Activated naive CD4-positive, alpha-beta T cell treated with anti-CD3 and anti-CD28 coated beads, Interleukin-2, amount 50 U/mL, for 72 hours (primary cell): Measurements from ENCODE around the gene TRIO. TPM values are rescaled to one million over a fixed set of nuclear protein-coding genes. Genes with fewer than 3 reads are reported as not detected.

Experiments
- ATAC-seq, 2 donors: fragments of 150-1000 bp; cut with Tn5 transposase; 2 replicates each; pipeline ENCODE4 v1.10.0; 2021; ENCODE audit warnings: mild to moderate bottlenecking in 2 of 2, moderate library complexity in 2 of 2
- DNase-seq, 2 donors: peaks; one replicate each; pipeline ENCODE4 v3.0.0; 2021 to 2022; ENCODE audit warnings: low spot score in 2 of 2
- H3K27ac Mint-ChIP-seq, 2 donors: one replicate each; pipeline ENCODE4 v1.8.0; 2022; ENCODE audit warnings: mild to moderate bottlenecking in 2 of 2, mixed read lengths in 2 of 2
- H3K36me3 Mint-ChIP-seq, 2 donors: one replicate each; pipeline ENCODE4 v1.8.0; 2022; ENCODE audit warnings: mixed read lengths in 2 of 2
- H3K9me3 Mint-ChIP-seq, 2 donors: one replicate each; pipeline ENCODE4 v1.8.0; 2022; ENCODE audit warnings: mixed read lengths in 2 of 2
- total RNA-seq, 2 donors: library from RNA; stranded (reverse); gene quantifications; one replicate each; pipeline ENCODE4 v1.2.3, GENCODE V29; 2022

Gene TRIO
- total RNA-seq, 2 donors from 2014 or later: 13.3 to 18.2 TPM

DNA sequence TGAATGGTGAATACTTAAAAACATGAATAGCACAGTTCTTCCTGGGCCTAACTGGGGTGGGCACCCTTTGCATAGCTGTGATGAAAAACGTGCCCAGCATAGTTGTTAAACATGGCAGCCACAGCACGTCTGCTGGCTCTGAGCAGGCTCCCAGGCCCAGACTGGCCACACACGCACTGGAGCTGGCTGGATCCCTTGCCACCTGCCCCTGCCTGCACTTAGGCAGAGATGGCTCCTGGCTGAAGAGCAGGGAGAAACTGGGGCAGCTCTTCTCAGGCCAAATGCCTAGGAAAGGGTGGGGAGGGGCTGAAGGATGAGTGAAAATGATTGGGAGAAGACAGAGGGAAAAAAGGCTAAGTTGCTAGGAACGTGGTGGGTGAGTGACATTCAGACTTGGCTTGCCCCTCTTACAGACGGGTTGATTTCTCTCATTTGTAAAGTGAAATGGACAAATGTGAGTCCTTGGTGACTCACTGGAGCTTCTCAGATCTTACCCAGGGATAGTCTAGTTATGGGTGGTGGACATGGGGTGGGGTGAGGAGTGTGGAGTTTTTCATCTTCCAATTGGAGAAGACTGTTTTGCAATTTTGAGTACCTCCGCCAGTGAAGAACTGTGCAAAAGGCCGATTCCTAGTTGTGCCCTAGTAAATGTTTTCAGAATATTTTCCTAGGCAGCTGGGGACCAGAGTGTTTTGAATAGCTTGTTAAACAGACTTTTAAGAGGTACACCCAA is 42.4 kb downstream of the TRIO start:
- no peaks in the 10 kb centered on the region for H3K36me3 Mint-ChIP-seq
- no peak overlapping the region for H3K27ac Mint-ChIP-seq
- no peak for DNase-seq
- H3K9me3 Mint-ChIP-seq: no peaks in the 10 kb centered on the region
- ATAC-seq: no peak

DNA sequence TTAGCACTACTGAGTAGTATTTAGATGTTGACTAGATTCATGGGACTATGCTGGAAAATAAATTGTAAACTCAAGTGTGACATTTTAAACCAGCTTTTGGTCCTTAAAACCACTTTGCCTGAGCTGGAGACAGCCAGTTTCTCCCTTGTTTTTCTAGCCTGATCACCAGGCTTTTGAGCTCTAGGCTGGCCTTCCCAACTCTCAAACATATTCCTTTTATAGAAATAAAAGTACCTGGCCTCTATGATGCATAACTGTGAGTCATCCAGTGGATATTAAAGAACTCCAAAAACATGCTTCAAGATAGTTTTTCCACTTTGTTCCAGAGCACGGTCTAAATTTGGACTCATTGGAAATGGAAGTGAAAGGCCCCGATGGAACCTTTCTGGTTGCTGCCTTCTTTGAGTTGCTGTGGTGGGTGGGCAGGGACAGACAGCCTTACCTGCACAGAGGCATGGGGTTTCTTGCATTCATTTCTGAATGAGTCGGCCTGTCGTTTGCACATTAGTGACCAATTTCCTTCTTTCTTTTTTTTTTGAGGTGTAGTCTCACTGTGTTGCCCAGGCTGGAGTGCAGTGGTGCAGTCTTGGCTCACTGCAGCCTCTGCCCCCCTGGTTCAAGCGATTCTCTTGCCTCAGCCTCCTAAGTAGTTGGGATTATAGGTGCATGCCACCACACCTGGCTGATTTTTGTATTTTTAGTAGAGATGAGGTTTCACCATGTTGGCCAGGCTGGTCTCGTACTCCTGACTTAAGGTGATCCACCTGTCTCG is 43.1 kb downstream of the TRIO start:
- H3K36me3 Mint-ChIP-seq: no peaks in the 10 kb centered on the region
- no peak for DNase-seq
- no peak for ATAC-seq

DNA sequence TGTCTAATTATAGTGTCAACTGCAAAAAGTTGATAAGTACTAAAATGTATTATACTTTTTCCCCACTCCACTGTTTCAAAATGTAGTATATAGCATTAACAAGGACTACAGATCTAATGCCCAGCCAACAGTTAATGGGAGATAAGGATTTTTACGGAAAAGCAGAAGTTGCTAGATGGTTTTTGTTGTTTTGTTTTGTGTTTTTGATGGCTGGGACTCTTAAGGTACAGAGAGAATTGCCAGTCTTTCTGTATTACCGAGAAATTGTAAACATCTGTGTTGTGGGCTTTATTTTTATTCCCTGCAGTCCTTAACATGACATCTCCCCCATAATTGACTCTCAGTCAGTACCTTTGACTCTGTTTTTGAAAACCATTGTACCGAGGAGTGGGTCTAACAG is 44.0 kb downstream of the TRIO start:
- ATAC-seq: no peak
- DNase-seq: no peak

More for the DNA sequence above, 43.1 kb downstream of the TRIO start:
- H3K9me3 Mint-ChIP-seq: no peaks in the 10 kb centered on the region
- H3K27ac Mint-ChIP-seq: no peak overlapping the region

DNA sequence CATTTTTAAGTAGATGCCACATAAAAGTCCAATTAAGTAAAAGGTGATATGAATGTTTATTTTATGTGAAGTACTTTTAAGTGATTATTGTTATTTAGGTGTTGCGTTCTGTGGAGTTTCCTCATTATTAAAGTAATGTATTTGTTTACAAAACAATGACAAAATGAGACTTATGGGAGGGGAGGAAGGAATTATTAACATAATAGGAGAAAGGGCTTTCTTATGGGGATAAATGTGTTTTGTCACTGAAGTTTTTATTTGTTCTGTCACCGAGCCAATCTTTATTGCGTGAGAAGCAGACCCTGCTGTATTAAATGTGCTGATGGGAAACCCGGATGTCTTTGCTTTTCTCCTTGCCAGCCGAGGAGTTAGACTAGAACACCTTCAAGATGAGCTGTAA is 44.5 kb downstream of the TRIO start:
- H3K36me3 Mint-ChIP-seq: no peaks in the 10 kb centered on the region
- DNase-seq: no peak
- H3K9me3 Mint-ChIP-seq: no peaks in the 10 kb centered on the region
- no peak overlapping the region for H3K27ac Mint-ChIP-seq
- ATAC-seq: no peak

More for the DNA sequence above, 44.0 kb downstream of the TRIO start:
- H3K36me3 Mint-ChIP-seq: no peaks in the 10 kb centered on the region
- no peak overlapping the region for H3K27ac Mint-ChIP-seq
- H3K9me3 Mint-ChIP-seq: no peaks in the 10 kb centered on the region

DNA sequence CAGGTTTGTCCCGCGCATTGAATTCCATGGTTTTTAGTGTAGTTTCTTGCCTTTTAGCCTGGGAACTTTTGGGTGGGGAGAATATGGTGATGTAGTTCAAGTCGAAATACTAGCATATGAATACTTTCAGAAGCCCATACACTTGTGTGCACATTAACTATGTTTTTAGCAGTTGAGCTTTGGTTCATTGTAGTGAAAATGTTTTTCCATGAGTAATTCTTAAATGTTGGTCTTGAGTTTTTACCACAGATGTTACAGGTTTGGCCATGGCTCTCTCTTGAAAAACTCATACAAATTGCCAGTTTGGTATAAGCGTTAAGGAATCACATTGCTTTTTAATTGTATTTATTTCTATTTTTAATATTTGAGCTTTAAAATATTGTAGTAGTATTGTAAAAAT is 45.6 kb downstream of the TRIO start:
- ATAC-seq: no peak

DNA sequence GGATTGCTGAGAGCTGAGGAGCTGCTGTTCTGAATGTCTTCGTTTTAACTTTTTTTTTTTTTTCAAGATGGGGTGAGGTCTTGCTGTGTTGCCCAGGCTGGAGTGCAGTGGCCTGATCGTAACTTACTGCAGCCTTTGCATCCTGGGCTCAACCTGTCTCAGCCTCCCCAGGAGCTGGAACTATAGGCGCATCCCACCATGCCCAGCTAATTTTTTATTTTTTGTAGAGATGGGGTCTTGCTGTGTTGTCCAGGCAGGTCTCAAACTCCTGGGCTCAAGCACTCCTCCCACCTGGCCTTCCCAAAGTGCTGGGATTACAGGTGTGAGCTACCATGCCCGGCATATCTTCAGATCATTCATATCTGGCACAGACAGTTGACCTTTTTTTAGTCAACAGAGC is 46.5 kb downstream of the TRIO start:
- no peaks in the 10 kb centered on the region for H3K36me3 Mint-ChIP-seq
- H3K9me3 Mint-ChIP-seq: no peaks in the 10 kb centered on the region
- ATAC-seq: no peak
- no peak for DNase-seq
- no peak overlapping the region for H3K27ac Mint-ChIP-seq

More for the DNA sequence above, 45.6 kb downstream of the TRIO start:
- no peak for DNase-seq
- H3K27ac Mint-ChIP-seq: no peak overlapping the region
- no peaks in the 10 kb centered on the region for H3K9me3 Mint-ChIP-seq
- no peaks in the 10 kb centered on the region for H3K36me3 Mint-ChIP-seq

DNA sequence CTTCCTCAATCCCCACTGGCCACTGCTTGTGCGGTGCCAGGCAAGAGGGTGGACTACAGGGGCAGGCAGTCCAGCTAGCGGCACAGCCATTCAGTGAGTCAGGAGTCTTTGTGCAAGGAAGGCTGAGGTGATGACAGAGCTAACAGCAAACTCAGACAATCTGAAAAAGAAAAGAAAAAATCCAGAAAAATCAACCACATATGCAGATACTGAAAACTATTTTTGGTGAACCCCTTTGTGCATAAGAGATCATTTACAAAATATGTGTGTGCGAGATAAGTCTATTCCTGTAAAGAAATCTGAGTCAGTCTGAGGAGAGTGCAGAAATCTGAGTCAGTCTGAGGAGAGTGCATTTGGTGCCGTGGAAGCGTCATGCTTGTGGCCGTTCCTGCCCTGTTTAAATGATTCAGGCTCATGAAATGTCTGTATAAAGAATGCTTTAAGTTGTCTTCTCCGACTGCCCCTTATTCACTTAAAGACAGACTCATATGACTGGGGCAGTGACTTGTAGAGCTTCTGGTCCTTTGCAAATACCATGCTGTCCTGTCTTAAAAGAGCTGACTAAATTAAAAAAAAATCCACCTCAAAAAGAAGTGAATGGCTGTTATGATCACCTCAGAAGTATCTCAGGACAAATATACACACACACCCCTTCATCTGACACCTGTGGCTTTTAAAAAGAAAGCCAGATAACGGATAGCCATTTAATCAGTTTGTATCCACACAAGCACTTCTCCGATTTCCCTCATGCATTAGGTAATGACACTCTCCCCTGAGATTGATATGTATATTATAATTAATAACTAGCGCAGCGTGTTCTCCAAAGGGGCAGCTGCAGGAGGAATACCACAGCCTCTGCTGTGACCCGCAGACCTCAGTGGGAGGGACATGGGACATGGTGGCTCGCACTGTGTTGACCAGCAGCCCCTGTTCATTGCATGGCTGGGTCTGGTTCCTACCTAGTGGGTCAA is 47.3 kb downstream of the TRIO start:
- ATAC-seq (peak; percentile 22 to 79), DNase-seq (no peak)
- Mint-ChIP-seq H3K9me3 (no peaks in the 10 kb centered on the region), H3K27ac (no peak overlapping the region), H3K36me3 (no peaks in the 10 kb centered on the region)

DNA sequence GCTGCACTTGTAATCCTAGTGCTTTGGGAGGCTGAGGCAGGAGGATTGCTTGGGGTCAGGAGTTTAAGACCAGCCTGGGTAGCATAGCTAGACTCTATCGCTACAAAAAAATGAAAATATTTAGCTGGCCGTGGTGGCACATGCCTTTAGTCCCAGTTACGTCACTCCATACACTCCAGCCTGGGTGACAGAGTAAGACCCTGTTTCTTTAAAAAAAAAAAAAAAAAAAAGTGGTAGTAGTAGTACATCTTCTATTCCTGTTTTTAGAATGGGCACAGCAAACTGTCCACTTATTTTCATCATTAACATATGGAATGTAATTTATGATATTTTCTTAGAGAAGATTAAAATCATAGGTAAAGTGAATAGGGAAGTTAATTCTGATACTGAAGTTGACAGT is 48.2 kb downstream of the TRIO start:
- no peaks in the 10 kb centered on the region for H3K9me3 Mint-ChIP-seq
- H3K36me3 Mint-ChIP-seq: no peaks in the 10 kb centered on the region
- DNase-seq: no peak
- ATAC-seq: no peak
- H3K27ac Mint-ChIP-seq: no peak overlapping the region

DNA sequence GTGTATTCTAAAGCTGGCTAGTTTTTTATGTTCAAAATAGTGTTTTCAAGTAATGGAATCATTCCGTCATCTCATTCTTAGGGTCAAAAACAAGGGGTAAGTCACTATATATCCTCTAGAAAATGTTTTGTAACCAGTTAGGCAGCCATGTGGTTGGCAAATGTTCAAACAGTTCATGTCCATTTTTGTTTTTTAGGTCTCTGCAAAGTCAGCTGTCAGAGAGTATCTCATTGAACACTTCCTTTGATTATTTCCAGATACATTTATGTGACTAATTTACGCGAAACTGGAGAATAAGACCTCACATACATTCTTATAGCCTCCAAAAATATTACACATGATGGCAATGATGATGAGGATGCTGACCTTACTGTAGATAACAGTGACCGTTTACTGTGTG is 50.4 kb downstream of the TRIO start:
- no peak for ATAC-seq
- DNase-seq: no peak
- H3K36me3 Mint-ChIP-seq: no peaks in the 10 kb centered on the region
- no peak overlapping the region for H3K27ac Mint-ChIP-seq
- no peaks in the 10 kb centered on the region for H3K9me3 Mint-ChIP-seq

DNA sequence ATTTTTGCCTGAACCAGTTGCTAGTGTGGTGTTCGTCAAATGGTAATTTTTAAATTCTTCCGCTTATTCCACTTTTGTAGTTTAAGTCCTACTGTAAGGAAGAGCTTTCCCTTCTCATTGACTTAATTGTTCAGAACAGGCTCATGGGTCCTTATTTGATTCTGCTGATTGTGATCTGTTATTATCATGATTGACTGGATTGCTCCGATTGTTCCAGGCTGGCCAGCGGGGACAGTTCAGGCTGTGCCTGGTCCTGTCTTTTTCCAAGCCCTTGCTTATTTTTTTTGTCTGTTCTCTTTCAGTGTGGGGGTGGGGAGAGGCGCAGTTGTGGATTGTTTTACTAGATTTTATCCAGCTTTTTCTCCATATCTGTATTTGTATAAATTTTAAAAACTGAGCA is 52.4 kb downstream of the TRIO start:
- Mint-ChIP-seq H3K9me3 (no peaks in the 10 kb centered on the region), H3K36me3 (no peaks in the 10 kb centered on the region), H3K27ac (no peak overlapping the region)
- ATAC-seq: no peak
- no peak for DNase-seq

DNA sequence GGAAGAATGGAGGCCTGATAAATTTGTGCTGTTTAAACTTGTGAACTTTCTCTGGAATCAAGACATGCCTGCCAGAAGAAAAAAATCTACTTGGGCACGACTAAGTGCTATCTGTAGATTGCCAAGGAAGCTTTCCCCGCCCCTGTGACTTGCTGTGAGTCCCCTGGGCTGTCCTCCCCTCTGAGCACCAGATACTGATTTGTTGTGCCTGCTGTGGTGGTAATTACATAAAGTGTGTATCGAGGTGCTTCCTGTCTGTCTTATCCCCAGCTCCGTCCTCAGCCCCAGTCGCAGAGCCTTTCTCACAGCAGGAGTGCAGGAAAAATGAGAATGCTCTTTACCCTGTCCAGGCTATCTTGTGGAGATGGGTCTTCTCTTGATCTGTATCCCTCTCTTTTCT is 53.9 kb downstream of the TRIO start:
- no peaks in the 10 kb centered on the region for H3K36me3 Mint-ChIP-seq
- H3K27ac Mint-ChIP-seq: no peak overlapping the region
- no peak for ATAC-seq
- no peaks in the 10 kb centered on the region for H3K9me3 Mint-ChIP-seq
- no peak for DNase-seq

DNA sequence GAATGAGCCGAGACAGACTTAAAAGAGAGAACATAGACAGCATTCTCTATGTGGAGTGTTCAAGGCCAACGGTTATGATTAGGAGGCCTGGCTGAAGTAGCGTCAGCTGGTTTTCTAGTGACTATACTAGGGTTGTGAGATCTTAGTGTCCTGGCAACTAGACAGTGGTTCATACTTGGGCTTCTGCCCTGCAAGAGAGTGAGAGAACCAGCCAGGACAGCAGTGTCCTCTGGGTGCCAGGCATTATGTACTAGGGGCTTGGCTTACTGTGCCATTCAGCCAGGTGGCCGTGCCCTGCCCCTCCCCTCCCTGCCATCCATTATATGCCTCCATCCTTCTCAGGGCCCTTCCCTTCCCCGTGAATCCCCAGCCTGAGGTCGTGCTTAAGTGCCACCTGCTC is 56.8 kb downstream of the TRIO start:
- no peak overlapping the region for H3K27ac Mint-ChIP-seq
- H3K36me3 Mint-ChIP-seq: no peaks in the 10 kb centered on the region
- no peaks in the 10 kb centered on the region for H3K9me3 Mint-ChIP-seq
- DNase-seq (no peak), ATAC-seq (no peak)

DNA sequence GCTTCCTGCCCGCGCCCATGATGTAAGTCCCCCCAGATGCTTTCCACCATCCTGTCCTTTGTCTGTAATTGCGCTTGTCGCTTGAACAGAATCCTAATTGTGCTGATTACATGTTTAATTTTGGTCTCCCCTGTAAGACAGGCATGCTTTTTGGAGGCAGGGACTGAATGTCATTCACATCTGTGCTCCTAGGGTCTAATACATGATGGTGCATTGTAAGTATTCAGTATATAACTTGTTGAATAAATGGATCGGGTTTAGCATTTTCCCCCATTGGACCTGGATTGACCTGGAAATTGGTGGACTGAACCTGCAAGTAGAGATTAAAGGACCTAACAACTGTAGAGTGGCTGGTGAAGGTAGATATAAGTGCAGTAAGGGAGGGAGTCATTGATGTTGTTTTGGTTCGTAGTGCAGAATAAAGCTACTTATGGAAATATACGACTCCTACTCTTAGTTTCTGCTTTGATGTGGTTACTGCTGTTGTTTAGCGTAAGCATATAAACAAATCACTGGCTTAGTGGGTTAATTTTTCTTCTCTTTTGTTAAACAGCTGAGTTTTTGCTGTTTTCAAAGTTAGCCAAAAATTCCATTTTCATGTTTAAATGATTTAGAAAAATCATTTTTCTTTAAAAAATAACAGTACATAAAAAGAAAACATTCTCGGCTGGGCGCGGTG is 57.3 kb downstream of the TRIO start:
- Mint-ChIP-seq H3K27ac (no peak overlapping the region), H3K9me3 (no peaks in the 10 kb centered on the region), H3K36me3 (no peaks in the 10 kb centered on the region)
- no peak for DNase-seq
- no peak for ATAC-seq

DNA sequence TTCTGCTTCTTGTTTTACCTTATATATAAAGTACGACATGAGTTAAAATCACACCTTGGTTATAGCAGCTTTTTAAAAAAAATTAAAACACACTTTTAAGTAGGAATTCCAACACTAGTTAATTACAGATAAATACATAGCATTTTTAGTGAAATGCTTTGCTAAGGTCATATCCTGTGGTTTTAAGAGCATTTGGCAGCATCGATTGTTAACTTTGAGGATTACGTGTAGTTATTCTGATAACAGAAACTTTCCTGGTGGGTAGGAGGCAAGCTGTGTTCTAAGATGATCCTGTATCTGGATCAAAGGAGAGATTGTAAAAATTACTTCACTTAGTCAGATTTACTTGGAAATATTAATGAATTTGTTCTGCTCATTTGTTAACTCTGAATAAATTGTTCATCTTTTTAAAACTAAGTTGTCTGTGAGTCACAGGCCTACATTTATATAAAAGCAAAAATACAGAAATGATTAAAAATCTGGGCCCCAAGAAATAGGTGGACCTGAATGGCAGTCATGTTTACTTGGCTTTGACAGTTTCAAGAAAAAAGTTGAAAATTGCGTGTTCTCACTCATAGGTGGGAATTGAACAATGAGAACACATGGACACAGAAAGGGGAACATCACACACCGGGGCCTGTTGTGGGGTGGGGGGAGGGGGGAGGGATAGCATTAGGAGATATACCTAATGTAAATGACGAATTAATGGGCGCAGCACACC is 58.3 kb downstream of the TRIO start:
- H3K9me3 Mint-ChIP-seq: no peaks in the 10 kb centered on the region
- ATAC-seq (no peak), DNase-seq (no peak)
- no peak overlapping the region for H3K27ac Mint-ChIP-seq
- no peaks in the 10 kb centered on the region for H3K36me3 Mint-ChIP-seq

DNA sequence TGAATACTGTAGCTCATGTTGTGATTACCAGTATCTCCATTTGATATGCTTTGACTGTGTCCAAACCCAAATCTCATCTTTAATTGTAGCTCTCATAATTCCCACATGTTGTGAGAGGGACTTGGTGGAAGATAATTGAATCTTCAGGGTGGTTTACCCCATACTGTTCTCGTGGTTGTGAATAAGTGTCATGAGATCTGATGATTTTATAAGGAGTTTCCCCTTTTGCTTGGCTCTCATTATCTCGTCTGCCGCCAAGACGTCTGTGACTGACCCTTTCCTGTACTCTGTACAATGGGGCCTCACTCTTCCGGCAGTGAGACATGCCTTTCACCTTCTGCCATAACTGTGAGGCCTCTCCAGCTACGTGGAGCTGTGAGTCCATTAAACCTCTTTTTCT is 59.3 kb downstream of the TRIO start:
- H3K27ac Mint-ChIP-seq: no peak overlapping the region
- no peaks in the 10 kb centered on the region for H3K36me3 Mint-ChIP-seq
- DNase-seq: no peak
- H3K9me3 Mint-ChIP-seq: no peaks in the 10 kb centered on the region
- no peak for ATAC-seq
